ENCODE data around the gene KRTAP5-9. TPM values are rescaled to one million over a fixed set of nuclear protein-coding genes. Genes with fewer than 3 reads are reported as not detected.
"Not testable (repeated sequence)": the region's sequence is repeated elsewhere in the genome, so short reads cannot be mapped to it uniquely, and the experiment has no call there.

The KRTAP5-9 gene
- total RNA-seq, 1 experiment from 2014 or later: not detected

DNA sequence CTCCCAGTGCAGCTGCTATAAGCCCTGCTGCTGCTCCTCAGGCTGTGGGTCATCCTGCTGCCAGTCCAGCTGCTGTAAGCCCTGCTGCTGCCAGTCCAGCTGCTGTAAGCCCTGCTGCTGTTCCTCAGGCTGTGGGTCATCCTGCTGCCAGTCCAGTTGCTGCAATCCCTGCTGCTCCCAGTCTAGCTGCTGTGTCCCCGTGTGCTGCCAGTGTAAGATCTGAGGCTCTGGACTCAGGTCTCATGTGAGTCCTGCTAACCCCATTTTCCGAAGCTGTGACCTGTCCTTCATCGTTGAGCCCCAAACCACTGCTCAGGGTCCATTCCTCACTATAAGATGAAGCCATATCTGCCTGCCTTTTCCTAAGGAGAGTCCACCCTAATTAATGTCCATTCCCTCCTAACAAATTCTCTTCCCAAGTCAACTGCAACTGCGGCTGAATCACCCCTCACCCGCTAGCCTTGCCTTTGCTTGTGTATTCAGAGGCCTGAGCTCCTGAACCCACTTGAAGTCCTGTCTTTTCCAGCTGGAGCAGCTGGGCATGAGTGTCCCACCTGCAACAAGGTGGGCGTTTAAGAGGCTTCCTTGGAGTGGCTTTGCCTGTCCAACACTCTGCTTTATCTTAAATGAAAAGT is 20.5 kb upstream of the KRTAP5-9 start:
- H3K9me3 ChIP-seq (ENCODE audit: low read depth, low read length, poor library complexity, severe bottlenecking): no peaks in the 10 kb centered on the region
- intact Hi-C loops (cut with micrococcal nuclease; ENCODE audit: unreplicated experiment): no loop called here
- TF ChIP-seq, protein P1, sequence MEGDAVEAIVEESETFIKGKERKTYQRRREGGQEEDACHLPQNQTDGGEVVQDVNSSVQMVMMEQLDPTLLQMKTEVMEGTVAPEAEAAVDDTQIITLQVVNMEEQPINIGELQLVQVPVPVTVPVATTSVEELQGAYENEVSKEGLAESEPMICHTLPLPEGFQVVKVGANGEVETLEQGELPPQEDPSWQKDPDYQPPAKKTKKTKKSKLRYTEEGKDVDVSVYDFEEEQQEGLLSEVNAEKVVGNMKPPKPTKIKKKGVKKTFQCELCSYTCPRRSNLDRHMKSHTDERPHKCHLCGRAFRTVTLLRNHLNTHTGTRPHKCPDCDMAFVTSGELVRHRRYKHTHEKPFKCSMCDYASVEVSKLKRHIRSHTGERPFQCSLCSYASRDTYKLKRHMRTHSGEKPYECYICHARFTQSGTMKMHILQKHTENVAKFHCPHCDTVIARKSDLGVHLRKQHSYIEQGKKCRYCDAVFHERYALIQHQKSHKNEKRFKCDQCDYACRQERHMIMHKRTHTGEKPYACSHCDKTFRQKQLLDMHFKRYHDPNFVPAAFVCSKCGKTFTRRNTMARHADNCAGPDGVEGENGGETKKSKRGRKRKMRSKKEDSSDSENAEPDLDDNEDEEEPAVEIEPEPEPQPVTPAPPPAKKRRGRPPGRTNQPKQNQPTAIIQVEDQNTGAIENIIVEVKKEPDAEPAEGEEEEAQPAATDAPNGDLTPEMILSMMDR (conservative IDR thresholded peaks at IDR 0.05; ENCODE audit: low read depth, low read length): no peak
- no peak for TF ChIP-seq EZH2 (IDR thresholded peaks at IDR 0.05; ENCODE audit: borderline replicate concordance, low read depth, low read length, poor library complexity, severe bottlenecking)
- CTCF ChIA-PET: no interaction called here
- no peaks in the 10 kb centered on the region for H3K4me1 ChIP-seq (ENCODE audit: insufficient read depth, low read length, poor library complexity, severe bottlenecking)
- H3K27ac ChIP-seq (ENCODE audit: low read depth, low read length, poor library complexity, severe bottlenecking): no peak overlapping the region
- no TSS peak for BruUV-seq (replicated peaks)
- no peaks in the 10 kb centered on the region for H3K36me3 ChIP-seq (ENCODE audit: insufficient read depth, low read length, poor library complexity, severe bottlenecking)
- H3K27me3 ChIP-seq (replicated peaks; ENCODE audit: insufficient read depth, low read depth, low read length, poor library complexity): no peaks in the 10 kb centered on the region
- POLR2A ChIA-PET (ENCODE audit: low non-redundant PET): no interaction called here
- H3K4me3 ChIP-seq (ENCODE audit: low read depth, low read length, poor library complexity, severe bottlenecking): no peak overlapping the region
- DNase-seq (ENCODE audit: low spot score): no peak

DNA sequence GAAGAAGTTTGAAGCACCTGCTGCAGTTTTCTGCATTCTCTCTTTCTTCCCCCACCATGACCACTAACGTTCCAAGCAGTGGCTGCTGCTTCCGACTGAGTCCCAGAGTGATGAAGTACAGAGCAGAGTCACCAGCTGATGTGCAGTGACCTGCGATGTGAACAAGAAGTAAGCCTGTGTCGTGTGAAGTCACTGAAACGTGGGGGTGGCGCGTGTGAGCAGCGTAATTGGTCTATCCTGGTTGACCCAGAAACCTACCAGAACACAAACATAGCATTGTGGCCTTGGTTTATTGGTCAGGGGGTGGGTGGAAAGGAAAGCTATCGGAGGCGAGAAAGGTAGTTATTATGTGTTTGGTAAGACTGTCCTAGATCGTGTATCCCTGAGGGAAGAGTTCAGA is 17.6 kb upstream of the KRTAP5-9 start:
- no peaks in the 10 kb centered on the region for H3K36me3 ChIP-seq (ENCODE audit: insufficient read depth, low read length, poor library complexity, severe bottlenecking)
- no peak for TF ChIP-seq EZH2 (IDR thresholded peaks at IDR 0.05; ENCODE audit: borderline replicate concordance, low read depth, low read length, poor library complexity, severe bottlenecking)
- TF ChIP-seq, protein P1 (conservative IDR thresholded peaks at IDR 0.05; ENCODE audit: low read depth, low read length): no peak
- no peak for DNase-seq (ENCODE audit: low spot score)
- H3K27me3 ChIP-seq (replicated peaks; ENCODE audit: insufficient read depth, low read depth, low read length, poor library complexity): no peaks in the 10 kb centered on the region
- ChIA-PET POLR2A (ENCODE audit: low non-redundant PET) (no interaction called here), CTCF (no interaction called here)
- no peaks in the 10 kb centered on the region for H3K9me3 ChIP-seq (ENCODE audit: low read depth, low read length, poor library complexity, severe bottlenecking)
- intact Hi-C loops (cut with micrococcal nuclease; ENCODE audit: unreplicated experiment): no loop called here
- no peaks in the 10 kb centered on the region for H3K4me1 ChIP-seq (ENCODE audit: insufficient read depth, low read length, poor library complexity, severe bottlenecking)
- H3K4me3 ChIP-seq (ENCODE audit: low read depth, low read length, poor library complexity, severe bottlenecking): no peak overlapping the region
- BruUV-seq (replicated peaks): no TSS peak
- H3K27ac ChIP-seq (ENCODE audit: low read depth, low read length, poor library complexity, severe bottlenecking): no peak overlapping the region

DNA sequence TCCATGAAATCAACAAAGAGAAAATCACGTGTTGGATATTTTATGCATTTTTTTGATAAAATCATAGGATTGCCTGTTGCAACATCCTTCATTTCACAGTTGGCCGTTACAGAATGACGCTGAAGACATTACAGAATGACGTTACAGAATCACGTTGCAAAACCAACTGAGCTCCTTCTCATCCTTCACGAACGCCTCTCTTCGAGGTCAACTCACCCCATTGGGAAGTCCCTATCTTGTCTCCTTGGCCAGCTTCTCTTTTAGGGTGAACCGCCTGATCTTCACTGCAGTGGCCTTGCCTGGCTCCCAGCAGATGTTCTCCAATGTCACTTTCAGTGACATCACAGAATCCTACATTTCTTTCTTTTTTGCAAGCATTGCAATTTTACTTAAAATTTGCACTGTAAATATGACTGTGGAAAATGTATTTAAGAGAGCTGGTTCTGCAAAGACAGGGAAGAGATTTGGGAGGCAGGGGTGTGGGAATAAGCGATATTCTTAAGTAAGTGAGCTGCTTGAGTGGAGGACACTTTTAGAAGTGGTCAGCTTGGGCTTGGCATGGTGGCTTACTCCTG is 16.1 kb upstream of the KRTAP5-9 start:
- TF ChIP-seq, protein P1 (conservative IDR thresholded peaks at IDR 0.05; ENCODE audit: low read depth, low read length): no peak
- TF ChIP-seq EZH2 (IDR thresholded peaks at IDR 0.05; ENCODE audit: borderline replicate concordance, low read depth, low read length, poor library complexity, severe bottlenecking): no peak
- no peaks in the 10 kb centered on the region for H3K9me3 ChIP-seq (ENCODE audit: low read depth, low read length, poor library complexity, severe bottlenecking)
- ChIA-PET POLR2A (ENCODE audit: low non-redundant PET) (no interaction called here), CTCF (no interaction called here)
- H3K36me3 ChIP-seq (ENCODE audit: insufficient read depth, low read length, poor library complexity, severe bottlenecking): no peaks in the 10 kb centered on the region
- no peaks in the 10 kb centered on the region for H3K27me3 ChIP-seq (replicated peaks; ENCODE audit: insufficient read depth, low read depth, low read length, poor library complexity)
- no peak overlapping the region for H3K27ac ChIP-seq (ENCODE audit: low read depth, low read length, poor library complexity, severe bottlenecking)
- intact Hi-C loops (cut with micrococcal nuclease; ENCODE audit: unreplicated experiment): no loop called here
- DNase-seq (ENCODE audit: low spot score): no peak
- H3K4me3 ChIP-seq (ENCODE audit: low read depth, low read length, poor library complexity, severe bottlenecking): no peak overlapping the region
- no peaks in the 10 kb centered on the region for H3K4me1 ChIP-seq (ENCODE audit: insufficient read depth, low read length, poor library complexity, severe bottlenecking)
- BruUV-seq (replicated peaks): no TSS peak

DNA sequence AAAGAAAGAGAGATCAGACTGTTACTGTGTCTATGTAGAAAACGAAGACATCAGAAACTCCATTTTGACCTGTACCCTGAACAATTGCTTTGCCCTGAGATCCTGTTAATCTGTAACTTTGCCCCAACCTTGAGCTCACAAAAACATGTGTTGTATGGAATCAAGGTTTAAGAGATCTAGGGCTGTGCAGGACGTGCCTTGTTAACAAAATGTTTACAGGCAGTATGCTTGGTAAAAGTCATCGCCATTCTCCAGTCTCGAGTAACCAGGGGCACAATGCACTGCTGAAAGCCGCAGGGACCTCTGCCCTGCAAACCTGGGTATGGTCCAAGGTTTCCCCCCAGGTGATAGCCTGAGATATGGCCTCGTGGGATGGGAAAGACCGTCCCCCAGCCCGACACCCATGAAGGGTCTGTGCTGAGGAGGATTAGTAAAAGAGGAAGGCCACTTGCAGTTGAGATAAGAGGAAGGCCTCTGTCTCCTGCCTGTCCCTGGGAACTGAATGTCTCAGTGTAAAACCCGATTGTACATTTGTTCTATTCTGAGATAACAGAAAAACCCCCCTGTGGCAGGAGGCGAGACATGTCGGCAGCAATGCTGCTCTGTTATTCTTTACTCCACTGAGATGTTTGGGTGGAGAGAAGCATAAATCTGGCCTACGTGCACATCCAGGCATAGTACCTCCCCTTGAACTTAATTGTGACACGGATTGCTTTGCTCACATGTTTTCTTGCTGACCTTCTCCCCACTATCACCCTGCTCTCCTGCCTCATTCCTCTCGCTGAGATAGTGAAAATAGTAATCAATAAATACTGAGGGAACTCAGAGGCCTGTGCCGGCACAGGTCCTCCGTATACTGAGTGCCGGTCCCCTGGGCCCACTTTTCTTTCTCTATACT is 13.3 kb upstream of the KRTAP5-9 start:
- H3K36me3 ChIP-seq (ENCODE audit: insufficient read depth, low read length, poor library complexity, severe bottlenecking); DNase-seq (ENCODE audit: low spot score); H3K27me3 ChIP-seq (replicated peaks; ENCODE audit: insufficient read depth, low read depth, low read length, poor library complexity); BruUV-seq (replicated peaks); H3K4me3 ChIP-seq (ENCODE audit: low read depth, low read length, poor library complexity, severe bottlenecking); H3K9me3 ChIP-seq (ENCODE audit: low read depth, low read length, poor library complexity, severe bottlenecking); H3K4me1 ChIP-seq (ENCODE audit: insufficient read depth, low read length, poor library complexity, severe bottlenecking); intact Hi-C loops (cut with micrococcal nuclease; ENCODE audit: unreplicated experiment); CTCF ChIA-PET; H3K27ac ChIP-seq (ENCODE audit: low read depth, low read length, poor library complexity, severe bottlenecking): not testable (repeated sequence)
- POLR2A ChIA-PET (ENCODE audit: low non-redundant PET): interaction anchor here (0.7 kb wide), 1 partner anchor 1977 kb away, joined by 3 read pairs; no protein-coding TSS in a partner anchor

Measured in A673 (cell line).